Mesenchymal stem cell (in vitro differentiated cells and primary cell): Measurements from ENCODE around the gene SCN4A.

ENCODE experiments used
- DNase-seq: peaks from one replicate; pipeline ENCODE4 v3.0.0-alpha.2; 2013
- H2AFZ ChIP-seq: one replicate; pipeline ENCODE4 v1.6.1; 2013; ENCODE audit warnings: low read depth, mild to moderate bottlenecking, control low read depth, inconsistent platforms, low read length, moderate library complexity
- H2AK5ac ChIP-seq: 2 replicates; pipeline ENCODE4 v1.6.1; 2013; ENCODE audit warnings: low read length, moderate library complexity, mild to moderate bottlenecking, inconsistent platforms; ENCODE audit not compliant: severe bottlenecking
- H2BK120ac ChIP-seq: one replicate; pipeline ENCODE4 v1.6.1; 2013; ENCODE audit warnings: low read depth, mild to moderate bottlenecking, inconsistent platforms, low read length, moderate library complexity
- H2BK12ac ChIP-seq, 2 experiments: one replicate each; pipeline ENCODE4 v1.6.1; 2013; ENCODE audit warnings: inconsistent platforms in 2 of 2, low read length in 2 of 2, mild to moderate bottlenecking in 2 of 2, moderate library complexity in 2 of 2, control low read depth in 1 of 2
- H2BK15ac ChIP-seq: one replicate; pipeline ENCODE4 v1.6.1; 2013; ENCODE audit warnings: mild to moderate bottlenecking, low read depth, inconsistent platforms; ENCODE audit not compliant: poor library complexity, severe bottlenecking
- H2BK5ac ChIP-seq: 2 replicates; pipeline ENCODE4 v1.6.1; 2013; ENCODE audit warnings: low read depth, mild to moderate bottlenecking, low read length, control low read depth, inconsistent platforms; ENCODE audit not compliant: poor library complexity, severe bottlenecking
- H3K14ac ChIP-seq, 2 experiments: one replicate each; pipeline ENCODE4 v1.6.1; 2013; ENCODE audit warnings: inconsistent platforms in 2 of 2, low read length in 2 of 2, control low read depth in 1 of 2, mild to moderate bottlenecking in 1 of 2, moderate library complexity in 1 of 2
- H3K18ac ChIP-seq, 2 experiments: one replicate each; pipeline ENCODE4 v1.6.1; 2013; ENCODE audit warnings: inconsistent platforms in 2 of 2, low read length in 2 of 2, control low read depth in 1 of 2, low read depth in 1 of 2, mild to moderate bottlenecking in 1 of 2
- H3K23ac ChIP-seq, 2 experiments: one replicate each; pipeline ENCODE4 v1.6.1; 2013; ENCODE audit warnings: inconsistent platforms in 2 of 2, low read length in 2 of 2, mild to moderate bottlenecking in 2 of 2, moderate library complexity in 2 of 2, control low read depth in 1 of 2
- H3K27ac ChIP-seq: 2 replicates; pipeline ENCODE4 v1.5.1; 2013; ENCODE audit warnings: mild to moderate bottlenecking, moderate library complexity, low read length, control low read depth, inconsistent platforms; ENCODE audit not compliant: poor library complexity, severe bottlenecking
- H3K27me3 ChIP-seq, 2 experiments: 2 replicates each; pipeline versions ENCODE4 v1.6.1 to v1.7.0; 2013; ENCODE audit warnings: low read length in 2 of 2, mild to moderate bottlenecking in 2 of 2, moderate library complexity in 2 of 2, control low read depth in 1 of 2, inconsistent platforms in 1 of 2; ENCODE audit not compliant: control insufficient read depth in 1 of 2, insufficient read depth in 1 of 2
- H3K36me3 ChIP-seq, 2 experiments: 2 replicates each; pipeline versions ENCODE4 v1.6.1 to v1.7.0; 2013; ENCODE audit warnings: low read length in 2 of 2, control low read depth in 1 of 2, inconsistent platforms in 1 of 2, low read depth in 1 of 2, mild to moderate bottlenecking in 1 of 2; ENCODE audit not compliant: insufficient read depth in 2 of 2, control insufficient read depth in 1 of 2
- H3K4ac ChIP-seq, 2 experiments: one replicate each; pipeline ENCODE4 v1.6.1; 2013; ENCODE audit warnings: inconsistent platforms in 2 of 2, low read length in 2 of 2, mild to moderate bottlenecking in 2 of 2, moderate library complexity in 2 of 2, control low read depth in 1 of 2, low read depth in 1 of 2
- H3K4me1 ChIP-seq: 2 replicates; pipeline ENCODE4 v1.6.1; 2013; ENCODE audit warnings: low read depth, low read length, control low read depth; ENCODE audit not compliant: control insufficient read depth, insufficient read depth
- H3K4me2 ChIP-seq: 2 replicates; pipeline ENCODE4 v1.6.1; 2013; ENCODE audit warnings: low read length, mild to moderate bottlenecking, inconsistent platforms; ENCODE audit not compliant: poor library complexity, severe bottlenecking
- H3K4me3 ChIP-seq, 2 experiments: 2 replicates each; pipeline versions ENCODE4 v1.5.1 to v1.7.0; 2013; ENCODE audit warnings: low read length in 2 of 2, mild to moderate bottlenecking in 2 of 2, control low read depth in 1 of 2, low read depth in 1 of 2; ENCODE audit not compliant: insufficient read depth in 1 of 2
- H3K79me1 ChIP-seq: replicated peaks from 2 replicates; pipeline ENCODE4 v1.6.1; 2013; ENCODE audit warnings: mild to moderate bottlenecking, control low read depth, low read length, inconsistent platforms; ENCODE audit not compliant: poor library complexity, severe bottlenecking
- H3K9ac ChIP-seq: 2 replicates; pipeline ENCODE4 v1.7.0; 2013; ENCODE audit warnings: mild to moderate bottlenecking, low read length, moderate library complexity
- H3K9me3 ChIP-seq: 2 replicates; pipeline ENCODE4 v1.7.0; 2013; ENCODE audit warnings: mild to moderate bottlenecking, low read length; ENCODE audit not compliant: control insufficient read depth
- H4K8ac ChIP-seq: one replicate; pipeline ENCODE4 v1.6.1; 2013; ENCODE audit warnings: inconsistent platforms, mild to moderate bottlenecking, low read length, moderate library complexity
- H4K91ac ChIP-seq: one replicate; pipeline ENCODE4 v1.6.1; 2013; ENCODE audit warnings: mild to moderate bottlenecking, low read length, inconsistent platforms
- WGBS: methylation state at CpG from one replicate; pipeline ENCODE4 v1.1.7; 2013; ENCODE audit warnings: mixed read lengths; 5-methylcytosine and 5-hydroxymethylcytosine counted together

Gene SCN4A

GRCh38 chr17:64003526-64004121 is 30.9 kb upstream of the SCN4A start:
- no peak overlapping the region for H2BK120ac ChIP-seq
- H3K4me3 ChIP-seq: no peak overlapping the region
- 87% methylated on average over 13 of the region's 13 CpGs for WGBS

GRCh38 chr17:64002658-64003525 is 30.2 kb upstream of the SCN4A start:
- Histone ChIP-seq H3K9ac (no peak overlapping the region), H4K91ac (no peak overlapping the region), H4K8ac (no peak overlapping the region), H2BK12ac (no peak overlapping the region), H3K4ac (no peak overlapping the region), H3K4me2 (no peak overlapping the region), H2AFZ (no peak overlapping the region), H3K27ac (no peak overlapping the region), H3K27me3 (peaks cover 11 to 25% of the 10 kb centered on the region in 2 experiments), H3K79me1 (no peaks in the 10 kb centered on the region), H3K4me3 (no peak overlapping the region), H3K9me3 (no peaks in the 10 kb centered on the region), H2BK5ac (no peak overlapping the region), H3K4me1 (peaks cover 11% of the 10 kb centered on the region), H3K36me3 (no peaks in the 10 kb centered on the region), H3K18ac (no peak overlapping the region), H2BK15ac (no peak overlapping the region), H2AK5ac (no peak overlapping the region), H3K23ac (no peak overlapping the region), H3K14ac (peak overlapping the region in 1 of 2 experiments; percentile 79), H2BK120ac (no peak overlapping the region)
- WGBS: 94% methylated on average over 22 of the region's 22 CpGs
- no peak for DNase-seq

More at GRCh38 chr17:64003526-64004121, 30.9 kb upstream of the SCN4A start:
- Histone ChIP-seq H3K18ac (no peak overlapping the region), H4K91ac (no peak overlapping the region), H2BK15ac (no peak overlapping the region), H3K14ac (no peak overlapping the region), H2BK5ac (no peak overlapping the region), H3K4me1 (peaks cover 6% of the 10 kb centered on the region), H2AFZ (no peak overlapping the region), H3K27me3 (peaks cover 9 to 23% of the 10 kb centered on the region in 2 experiments), H3K9me3 (no peaks in the 10 kb centered on the region), H3K23ac (no peak overlapping the region), H3K27ac (no peak overlapping the region), H3K79me1 (no peaks in the 10 kb centered on the region), H2BK12ac (no peak overlapping the region), H2AK5ac (no peak overlapping the region), H3K9ac (no peak overlapping the region), H3K4me2 (no peak overlapping the region), H3K4ac (no peak overlapping the region), H4K8ac (no peak overlapping the region), H3K36me3 (no peaks in the 10 kb centered on the region)
- DNase-seq: no peak

- Histone ChIP-seq H3K36me3 (no peaks in the 10 kb centered on the region), H3K4me3 (no peak overlapping the region), H3K18ac (no peak overlapping the region), H3K9ac (peak overlapping the region; percentile 53), H3K14ac (no peak overlapping the region), H3K79me1 (no peaks in the 10 kb centered on the region), H4K91ac (no peak overlapping the region), H3K23ac (no peak overlapping the region), H2BK5ac (no peak overlapping the region), H3K27me3 (peaks cover 21 to 35% of the 10 kb centered on the region in 2 experiments), H3K9me3 (no peaks in the 10 kb centered on the region), H2BK120ac (no peak overlapping the region), H3K4me2 (no peak overlapping the region), H2AK5ac (no peak overlapping the region), H3K27ac (no peak overlapping the region), H2BK15ac (no peak overlapping the region), H4K8ac (no peak overlapping the region), H3K4ac (no peak overlapping the region), H2BK12ac (no peak overlapping the region), H2AFZ (no peak overlapping the region), H3K4me1 (peaks cover 13% of the 10 kb centered on the region)
- DNase-seq: peak; percentile 19
- WGBS: 76% methylated on average over 9 of the region's 14 CpGs
These were observed 29.2 kb upstream of the SCN4A start for GRCh38 chr17:64001763-64002529.

GRCh38 chr17:64001091-64001579 is 28.4 kb upstream of the SCN4A start:
- no peak overlapping the region for H3K27ac ChIP-seq
- H3K18ac ChIP-seq: no peak overlapping the region
- peak overlapping the region; percentile 53 for H3K9ac ChIP-seq
- H4K8ac ChIP-seq: no peak overlapping the region
- H2AFZ ChIP-seq: no peak overlapping the region
- no peak overlapping the region for H2BK12ac ChIP-seq
- H2BK120ac ChIP-seq: no peak overlapping the region
- H4K91ac ChIP-seq: no peak overlapping the region
- H3K27me3 ChIP-seq: peaks cover 29 to 42% of the 10 kb centered on the region in 2 experiments
- H2AK5ac ChIP-seq: no peak overlapping the region
- no peak overlapping the region for H3K4me2 ChIP-seq
- H3K79me1 ChIP-seq: no peaks in the 10 kb centered on the region
- DNase-seq: no peak
- H2BK15ac ChIP-seq: no peak overlapping the region
- no peak overlapping the region for H3K23ac ChIP-seq
- no peak overlapping the region for H3K4me3 ChIP-seq
- 94% methylated on average over 2 of the region's 7 CpGs for WGBS
- H3K4ac ChIP-seq: no peak overlapping the region
- peaks cover 13% of the 10 kb centered on the region for H3K4me1 ChIP-seq
- H3K14ac ChIP-seq: no peak overlapping the region
- no peaks in the 10 kb centered on the region for H3K36me3 ChIP-seq
- no peak overlapping the region for H2BK5ac ChIP-seq
- H3K9me3 ChIP-seq: no peaks in the 10 kb centered on the region
